HepG2 (cell line): ENCODE data around the gene PPM1K. TPM values are rescaled to one million over a fixed set of nuclear protein-coding genes. Genes with fewer than 3 reads are reported as not detected.
"Not testable (repeated sequence)": the region's sequence is repeated elsewhere in the genome, so short reads cannot be mapped to it uniquely, and the experiment has no call there.

Experiments
- ATAC-seq: fragments of 200-7000 bp; cut with Tn5 transposase; 3 replicates; pipeline ENCODE4 v1.9.1; 2020; ENCODE audit warnings: mild to moderate bottlenecking, moderate library complexity
- BruUV-seq: library from RNA; stranded (reverse); fragments of 400-500 nt; replicated peaks from 2 replicates; lab custom pipeline; 2021; lab: Mats Ljungman, UMichigan
- CTCF ChIA-PET: fragments of 300-600 bp; formaldehyde crosslinking; extraction: SDS; loops from one replicate; lab custom pipeline; 2021; ENCODE audit warnings: low total read pairs, inconsistent platforms, low intra/inter-chr PET ratio; lab: Yijun Ruan, JAX
- POLR2A ChIA-PET: fragments of 350-600 bp; sonication (Branson Sonifier 250); formaldehyde crosslinking; loops from one replicate; lab custom pipeline; 2020; ENCODE audit warnings: antibody characterized with exemption, inconsistent platforms; lab: Yijun Ruan, JAX
- DNase-seq: peaks from one replicate; pipeline ENCODE4 v3.0.0-alpha.2; 2015; ENCODE audit warnings: low spot score
- FAIRE-seq: peaks from 3 replicates; lab custom pipeline; 2011; peaks lifted over from hg19 to GRCh38; lab: Jason Lieb, UNC
- H2AFZ ChIP-seq: one replicate; pipeline ENCODE4 v1.6.1; 2011; ENCODE audit warnings: low read length, inconsistent platforms
- H3K27ac ChIP-seq: fragments of 300-600 bp; 3 replicates; pipeline ENCODE4 v1.8.0; 2011; ENCODE audit warnings: mixed run types, mild to moderate bottlenecking, mixed read lengths, low read length, inconsistent platforms; ENCODE audit not compliant: insufficient read depth; ENCODE audit errors: extremely low read length
- H3K27me3 ChIP-seq, 2 experiments: fragments of 200-600 bp in 1 of 2; 2 replicates in 1 of 2; 3 replicates in 1 of 2; pipeline versions ENCODE4 v1.6.0 to v1.8.0; 2011; ENCODE audit warnings: low read length in 2 of 2, mild to moderate bottlenecking in 2 of 2, moderate library complexity in 2 of 2, inconsistent platforms in 1 of 2; ENCODE audit not compliant: insufficient read depth in 2 of 2, control insufficient read depth in 1 of 2
- H3K36me3 ChIP-seq, 2 experiments: fragments of 200-600 bp in 1 of 2; replicated peaks in 1 of 2; 2 replicates in 1 of 2; 3 replicates in 1 of 2; pipeline versions ENCODE4 v1.5.1 to v1.8.0; 2011; ENCODE audit warnings: low read length in 2 of 2, inconsistent platforms in 1 of 2; ENCODE audit not compliant: insufficient read depth in 2 of 2, control insufficient read depth in 1 of 2
- H3K4me1 ChIP-seq: 2 replicates; pipeline ENCODE4 v1.5.1; 2012; ENCODE audit warnings: low read length, inconsistent platforms; ENCODE audit not compliant: insufficient read depth
- H3K4me2 ChIP-seq: 2 replicates; pipeline ENCODE4 v1.6.0; 2011; ENCODE audit warnings: low read depth, low read length, inconsistent platforms
- H3K4me3 ChIP-seq, 3 experiments: fragments of 200-600 bp in 1 of 3; sonication (generic), shearing (Covaris generic) in 1 of 3; replicated peaks in 1 of 3; 2 replicates each; pipeline ENCODE4 v1.5.1; 2011 to 2016; ENCODE audit warnings: low read length in 3 of 3, inconsistent platforms in 2 of 3, low read depth in 2 of 3, mild to moderate bottlenecking in 2 of 3, control low read depth in 1 of 3, mixed read lengths in 1 of 3; ENCODE audit not compliant: insufficient read depth in 1 of 3
- H3K79me2 ChIP-seq: one replicate; pipeline ENCODE4 v1.6.1; 2011; ENCODE audit warnings: low read length, inconsistent platforms; ENCODE audit not compliant: insufficient read depth
- H3K9ac ChIP-seq: 2 replicates; pipeline ENCODE4 v1.6.0; 2011; ENCODE audit warnings: mild to moderate bottlenecking, low read depth, low read length, inconsistent platforms; ENCODE audit not compliant: insufficient read depth
- H3K9me3 ChIP-seq: 2 replicates; pipeline ENCODE4 v1.5.1; 2012; ENCODE audit warnings: mild to moderate bottlenecking, low read length
- H4K20me1 ChIP-seq: 2 replicates; pipeline ENCODE4 v1.6.0; 2011; ENCODE audit warnings: inconsistent platforms, mild to moderate bottlenecking, low read length, moderate library complexity; ENCODE audit not compliant: insufficient read depth
- JARID2 ChIP-seq: sonication (generic); formaldehyde crosslinking; IDR thresholded peaks from 2 replicates; pipeline ENCODE4 v1.8.1; 2023; ENCODE audit warnings: missing genetic modification reagents, inconsistent platforms; ENCODE audit not compliant: insufficient replicate concordance
- SMYD3 ChIP-seq: sonication (generic); formaldehyde crosslinking; IDR thresholded peaks from 2 replicates; pipeline ENCODE4 v1.8.1; 2023; ENCODE audit warnings: mild to moderate bottlenecking, missing genetic modification reagents
- TBP ChIP-seq: sonication (generic); formaldehyde crosslinking; IDR thresholded peaks from 2 replicates; pipeline ENCODE4 v1.5.0; 2020; ENCODE audit warnings: missing genetic modification reagents
- TP53 ChIP-seq: sonication (generic); formaldehyde crosslinking; conservative IDR thresholded peaks from 2 replicates; pipeline ENCODE4 v1.4.0; 2020; ENCODE audit warnings: missing genetic modification reagents
- ZBTB2 ChIP-seq: sonication (generic); formaldehyde crosslinking; IDR thresholded peaks from 2 replicates; pipeline ENCODE4 v1.8.0; 2022; ENCODE audit warnings: low read depth, missing genetic modification reagents
- ZNF20 ChIP-seq: sonication (generic); formaldehyde crosslinking; IDR thresholded peaks from 2 replicates; pipeline ENCODE4 v1.4.0; 2020; ENCODE audit warnings: mild to moderate bottlenecking, moderate library complexity, missing genetic modification reagents
- ZNF335 ChIP-seq: sonication (generic); formaldehyde crosslinking; IDR thresholded peaks from 2 replicates; pipeline ENCODE4 v1.4.0; 2020; ENCODE audit warnings: missing genetic modification reagents
- ZNF460 ChIP-seq: sonication (generic); formaldehyde crosslinking; IDR thresholded peaks from 2 replicates; pipeline ENCODE4 v1.5.1; 2020; ENCODE audit warnings: missing genetic modification reagents, mild to moderate bottlenecking, borderline replicate concordance
- ZNF776 ChIP-seq: sonication (generic); formaldehyde crosslinking; IDR thresholded peaks from 2 replicates; pipeline ENCODE4 v1.4.0; 2020; ENCODE audit warnings: mild to moderate bottlenecking, missing genetic modification reagents
- WGBS: methylation state at CpG from one replicate; pipeline ENCODE4 v1.1.6; 2017; ENCODE audit warnings: low lambda C conversion rate; 5-methylcytosine and 5-hydroxymethylcytosine counted together
- in situ Hi-C: cut with HindIII; loops from 2 replicates; pipeline ENCODE4 v1.10.0; 2017; ENCODE audit warnings: low pct_unique_long_range_greater_than_20kb; ENCODE audit not compliant: extremely low pct_ligation_motif_present
- intact Hi-C: fragments of 100-400 bp; cut with micrococcal nuclease; formaldehyde crosslinking; loops from one replicate; pipeline ENCODE4 v1.10.0; 2022; ENCODE audit not compliant: unreplicated experiment
- polyA plus RNA-seq, 8 experiments: library from polyadenylated mRNA; depleted of rRNA in 3 of 8; stranded (reverse) in 7 of 8; unstranded in 1 of 8; fragments of >200 nt; fragmentation: Illumina TruSeq in 4 of 8; extraction: Trizol in 4 of 8; gene quantifications; 2 replicates each; pipeline versions ENCODE4 v1.2.1 to v1.2.3, GENCODE V29; 2011 to 2016; ENCODE audit warnings: low read depth in 4 of 8, missing spikeins in 1 of 8, mixed read lengths in 1 of 8; ENCODE audit not compliant: insufficient read depth in 1 of 8
- total RNA-seq, 5 experiments: library from RNA; depleted of rRNA; stranded (reverse); fragments of >200 nt; fragmentation: Illumina TruSeq; extraction: Trizol; gene quantifications; 2 replicates each; pipeline ENCODE4 v1.2.3, GENCODE V29; 2016; ENCODE audit warnings: low read depth in 1 of 5
- TF ChIP-seq, protein P1 (sequence below): sonication (generic); formaldehyde crosslinking; IDR thresholded peaks from 2 replicates; pipeline ENCODE4 v1.5.0; 2020; ENCODE audit warnings: mild to moderate bottlenecking, missing genetic modification reagents, moderate library complexity
- TF ChIP-seq, protein P2 (sequence below): sonication (generic); formaldehyde crosslinking; IDR thresholded peaks from 2 replicates; pipeline ENCODE4 v1.5.0; 2020; ENCODE audit warnings: mild to moderate bottlenecking, missing genetic modification reagents

Gene PPM1K
- total and polyA plus RNA-seq, 2 of the 13 experiments (the other 11 are each of a cell fraction or from before 2014, with no cell fraction given): 11.9 to 17.8 TPM

DNA sequence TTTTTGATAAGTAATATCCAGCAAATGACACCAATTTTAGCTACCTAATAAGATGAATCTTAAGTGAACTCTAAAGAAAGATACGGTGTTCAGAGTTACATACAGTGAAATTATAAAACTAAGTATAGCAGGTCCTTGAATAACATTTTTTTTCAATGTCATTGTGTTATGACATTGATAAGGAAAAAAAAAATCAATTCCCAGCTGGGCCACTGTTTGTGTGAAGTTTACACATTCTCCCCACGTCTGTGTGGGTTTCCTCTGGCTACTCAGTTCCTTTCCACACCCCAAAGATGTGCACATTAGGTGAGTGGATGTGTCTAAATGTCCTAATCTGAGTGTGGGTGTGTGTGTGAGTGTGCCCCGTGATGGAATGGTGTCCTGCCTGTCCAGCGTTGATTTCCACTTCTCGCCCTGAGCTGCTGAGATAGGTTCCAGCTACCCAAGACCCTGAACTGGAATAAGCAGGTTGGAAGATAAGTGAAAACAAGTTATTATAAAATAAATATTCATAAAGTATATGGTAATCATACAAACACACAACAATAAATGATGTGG lies 31.2 kb upstream of the PPM1K start:
- in situ Hi-C loops (no loop called here), intact Hi-C loops (no loop called here)
- H3K9ac ChIP-seq: no peak overlapping the region
- H3K4me2 ChIP-seq: no peak overlapping the region
- H3K4me1 ChIP-seq: no peaks in the 10 kb centered on the region
- H3K36me3 ChIP-seq: no peaks in the 10 kb centered on the region
- H3K9me3 ChIP-seq: no peaks in the 10 kb centered on the region
- ATAC-seq (no peak), DNase-seq (no peak), FAIRE-seq (no peak)
- H3K4me3 ChIP-seq: no peak overlapping the region
- 18% methylated on average over 5 of the region's 5 CpGs for WGBS
- H3K79me2 ChIP-seq: no peaks in the 10 kb centered on the region
- H2AFZ ChIP-seq: no peak overlapping the region
- no peak overlapping the region for H3K27ac ChIP-seq
- POLR2A ChIA-PET: no interaction called here
- CTCF ChIA-PET: no interaction called here
- no TSS peak for BruUV-seq
- H4K20me1 ChIP-seq: no peaks in the 10 kb centered on the region
- H3K27me3 ChIP-seq: no peaks in the 10 kb centered on the region
- TF ChIP-seq SMYD3 (no peak), ZNF776 (no peak), TBP (no peak), ZBTB2 (CRISPR knock-in tag) (no peak), JARID2 (CRISPR knock-in tag) (no peak), TP53 (no peak), ZNF335 (CRISPR knock-in tag) (no peak), ZNF20 (CRISPR knock-in tag) (no peak), ZNF460 (CRISPR knock-in tag) (no peak)
- TF ChIP-seq, protein P1, sequence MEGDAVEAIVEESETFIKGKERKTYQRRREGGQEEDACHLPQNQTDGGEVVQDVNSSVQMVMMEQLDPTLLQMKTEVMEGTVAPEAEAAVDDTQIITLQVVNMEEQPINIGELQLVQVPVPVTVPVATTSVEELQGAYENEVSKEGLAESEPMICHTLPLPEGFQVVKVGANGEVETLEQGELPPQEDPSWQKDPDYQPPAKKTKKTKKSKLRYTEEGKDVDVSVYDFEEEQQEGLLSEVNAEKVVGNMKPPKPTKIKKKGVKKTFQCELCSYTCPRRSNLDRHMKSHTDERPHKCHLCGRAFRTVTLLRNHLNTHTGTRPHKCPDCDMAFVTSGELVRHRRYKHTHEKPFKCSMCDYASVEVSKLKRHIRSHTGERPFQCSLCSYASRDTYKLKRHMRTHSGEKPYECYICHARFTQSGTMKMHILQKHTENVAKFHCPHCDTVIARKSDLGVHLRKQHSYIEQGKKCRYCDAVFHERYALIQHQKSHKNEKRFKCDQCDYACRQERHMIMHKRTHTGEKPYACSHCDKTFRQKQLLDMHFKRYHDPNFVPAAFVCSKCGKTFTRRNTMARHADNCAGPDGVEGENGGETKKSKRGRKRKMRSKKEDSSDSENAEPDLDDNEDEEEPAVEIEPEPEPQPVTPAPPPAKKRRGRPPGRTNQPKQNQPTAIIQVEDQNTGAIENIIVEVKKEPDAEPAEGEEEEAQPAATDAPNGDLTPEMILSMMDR (CRISPR knock-in tag): no peak
- TF ChIP-seq, protein P2, sequence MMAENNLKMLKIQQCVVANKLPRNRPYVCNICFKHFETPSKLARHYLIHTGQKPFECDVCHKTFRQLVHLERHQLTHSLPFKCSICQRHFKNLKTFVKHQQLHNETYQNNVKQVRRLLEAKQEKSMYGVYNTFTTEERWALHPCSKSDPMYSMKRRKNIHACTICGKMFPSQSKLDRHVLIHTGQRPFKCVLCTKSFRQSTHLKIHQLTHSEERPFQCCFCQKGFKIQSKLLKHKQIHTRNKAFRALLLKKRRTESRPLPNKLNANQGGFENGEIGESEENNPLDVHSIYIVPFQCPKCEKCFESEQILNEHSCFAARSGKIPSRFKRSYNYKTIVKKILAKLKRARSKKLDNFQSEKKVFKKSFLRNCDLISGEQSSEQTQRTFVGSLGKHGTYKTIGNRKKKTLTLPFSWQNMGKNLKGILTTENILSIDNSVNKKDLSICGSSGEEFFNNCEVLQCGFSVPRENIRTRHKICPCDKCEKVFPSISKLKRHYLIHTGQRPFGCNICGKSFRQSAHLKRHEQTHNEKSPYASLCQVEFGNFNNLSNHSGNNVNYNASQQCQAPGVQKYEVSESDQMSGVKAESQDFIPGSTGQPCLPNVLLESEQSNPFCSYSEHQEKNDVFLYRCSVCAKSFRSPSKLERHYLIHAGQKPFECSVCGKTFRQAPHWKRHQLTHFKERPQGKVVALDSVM (CRISPR knock-in tag): no peak

- H3K4me3 ChIP-seq, H3K27ac ChIP-seq, POLR2A ChIA-PET, H3K4me1 ChIP-seq, DNase-seq, H3K36me3 ChIP-seq, H4K20me1 ChIP-seq, H3K9me3 ChIP-seq, in situ Hi-C loops, CTCF ChIA-PET, H2AFZ ChIP-seq, ATAC-seq, FAIRE-seq, BruUV-seq, H3K4me2 ChIP-seq, H3K9ac ChIP-seq, intact Hi-C loops, H3K79me2 ChIP-seq, H3K27me3 ChIP-seq: not testable (repeated sequence)
- 89% methylated on average over 8 of the region's 23 CpGs for WGBS
Measured at GRCh38 chr4:88313088-88313624, 28.8 kb upstream of the PPM1K start.
